Urinary bladder (tissue), 4 donors: Measurements from ENCODE around the gene C2orf49. TPM values are rescaled to one million over a fixed set of nuclear protein-coding genes. Genes with fewer than 3 reads are reported as not detected.

Source experiments
- DNase-seq: peaks from one replicate; pipeline ENCODE4 v3.0.0-alpha.2; 2015; ENCODE audit errors: extremely low spot score
- H3K27ac ChIP-seq: one replicate; pipeline ENCODE4 v1.5.1; 2013; ENCODE audit warnings: low read depth, mild to moderate bottlenecking, moderate library complexity
- H3K36me3 ChIP-seq: one replicate; pipeline ENCODE4 v1.6.1; 2013; ENCODE audit warnings: mild to moderate bottlenecking, moderate library complexity; ENCODE audit not compliant: insufficient read depth
- H3K4me1 ChIP-seq: one replicate; pipeline ENCODE4 v1.6.1; 2013; ENCODE audit warnings: mild to moderate bottlenecking, moderate library complexity; ENCODE audit not compliant: insufficient read depth
- H3K4me3 ChIP-seq: one replicate; pipeline ENCODE4 v1.5.1; 2013; ENCODE audit warnings: low read depth, low read length
- WGBS: extraction: QIAGEN DNeasy Blood & Tissue Kit; methylation state at CpG from one replicate; pipeline ENCODE4 v1.1.7; 2013; 5-methylcytosine and 5-hydroxymethylcytosine counted together
- polyA plus RNA-seq: library from polyadenylated mRNA; stranded (reverse); fragments of 200-250 nt; gene quantifications from one replicate; pipeline ENCODE4 v1.2.3, GENCODE V29; 2013
- total RNA-seq: library from RNA; depleted of rRNA; stranded (reverse); fragments of >200 nt; gene quantifications from one replicate; pipeline ENCODE4 v1.2.3, GENCODE V29; 2014
- donor health status: healthy with polysubstance abuse.
- donor health status: healthy.

The C2orf49 gene
- total and polyA plus RNA-seq, 2 donors, result 16.1 to 28.0 TPM

- Histone ChIP-seq H3K27ac (no peak overlapping the region), H3K4me1 (peaks cover 3% of the 10 kb centered on the region)
Observed at GRCh38 chr2:105376789-105377240, 39.5 kb downstream of the C2orf49 start.

GRCh38 chr2:105377871-105378270 lies 40.5 kb downstream of the C2orf49 start:
- DNase-seq, result no peak
- Histone ChIP-seq H3K36me3 (no peaks in the 10 kb centered on the region), H3K4me1 (peaks cover 3% of the 10 kb centered on the region), H3K4me3 (no peak overlapping the region), H3K27ac (no peak overlapping the region)
- 90% methylated on average over 3 of the region's 3 CpGs for WGBS

More at GRCh38 chr2:105376789-105377240, 39.5 kb downstream of the C2orf49 start:
- Histone ChIP-seq H3K36me3 (no peaks in the 10 kb centered on the region), H3K4me3 (no peak overlapping the region)
- 76% methylated on average over 5 of the region's 5 CpGs for WGBS
- no peak for DNase-seq

- H3K36me3 ChIP-seq, result no peaks in the 10 kb centered on the region
- peaks cover 3% of the 10 kb centered on the region for H3K4me1 ChIP-seq
- DNase-seq, result no peak
- no peak overlapping the region for H3K27ac ChIP-seq
- WGBS, result 84% methylated on average over 12 of the region's 12 CpGs
- no peak overlapping the region for H3K4me3 ChIP-seq
Observed at GRCh38 chr2:105378276-105378840, 41.0 kb downstream of the C2orf49 start.

- Histone ChIP-seq H3K27ac (no peak overlapping the region), H3K36me3 (no peaks in the 10 kb centered on the region), H3K4me3 (no peak overlapping the region), H3K4me1 (peaks cover 3% of the 10 kb centered on the region)
- no peak for DNase-seq
- 89% methylated on average over 4 of the region's 4 CpGs for WGBS
Observed at GRCh38 chr2:105378921-105379383, 41.6 kb downstream of the C2orf49 start.

- WGBS, result 72% methylated on average over 7 of the region's 7 CpGs
- H3K4me3 ChIP-seq, result no peak overlapping the region
- H3K27ac ChIP-seq, result peak overlapping the region; percentile 85
- H3K4me1 ChIP-seq, result peaks cover 1% of the 10 kb centered on the region
- no peaks in the 10 kb centered on the region for H3K36me3 ChIP-seq
- DNase-seq, result no peak
Observed at GRCh38 chr2:105379741-105380186, 42.4 kb downstream of the C2orf49 start.

DNA sequence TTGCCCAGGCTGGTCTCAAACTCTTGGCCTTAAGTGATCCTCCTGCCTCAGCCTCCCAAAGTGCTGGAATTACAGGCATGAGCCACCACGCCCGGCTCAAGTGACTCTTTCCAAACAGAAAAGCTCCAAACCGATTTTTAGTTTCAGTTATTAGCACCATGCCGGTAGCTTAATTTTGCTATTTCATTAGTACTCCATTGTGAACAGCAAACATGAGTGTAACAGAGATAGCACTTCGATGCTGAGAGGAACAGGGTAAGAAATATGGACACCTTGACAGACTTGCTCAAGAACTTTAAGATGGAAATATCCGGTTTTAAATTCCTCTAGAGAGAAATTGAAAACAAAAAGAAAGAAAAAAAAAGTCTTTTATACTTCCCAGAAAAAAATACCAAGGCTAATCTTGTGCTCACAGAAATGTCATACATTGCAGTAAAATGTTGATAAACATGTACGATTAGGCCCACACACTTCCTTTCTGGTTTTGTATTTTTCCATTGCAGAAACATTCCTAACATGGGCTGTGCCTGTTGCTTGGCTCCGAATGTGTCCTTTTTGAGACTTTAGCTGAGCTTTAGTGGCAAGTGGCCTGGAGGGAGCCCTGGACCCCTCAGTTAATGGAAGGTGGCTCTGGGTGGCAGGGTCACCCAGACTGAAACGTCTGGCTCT lies 43.2 kb downstream of the C2orf49 start:
- Histone ChIP-seq H3K36me3 (no peaks in the 10 kb centered on the region), H3K4me1 (peaks cover 1% of the 10 kb centered on the region), H3K27ac (peak overlapping the region; percentile 85), H3K4me3 (no peak overlapping the region)
- DNase-seq, result no peak
- 31% methylated on average over 9 of the region's 9 CpGs for WGBS

- DNase-seq, result no peak
- no peaks in the 10 kb centered on the region for H3K36me3 ChIP-seq
- peak overlapping the region; percentile 77 for H3K27ac ChIP-seq
- H3K4me1 ChIP-seq, result peaks cover 1% of the 10 kb centered on the region
- H3K4me3 ChIP-seq, result no peak overlapping the region
- WGBS, result 58% methylated on average over 14 of the region's 14 CpGs
Observed at GRCh38 chr2:105381101-105381668, 43.8 kb downstream of the C2orf49 start.

- 75% methylated on average over 5 of the region's 5 CpGs for WGBS
- no peak overlapping the region for H3K4me3 ChIP-seq
- H3K36me3 ChIP-seq, result no peaks in the 10 kb centered on the region
- peaks cover 1% of the 10 kb centered on the region for H3K4me1 ChIP-seq
- DNase-seq, result no peak
- peak overlapping the region; percentile 56 for H3K27ac ChIP-seq
Observed at GRCh38 chr2:105382177-105382576, 44.8 kb downstream of the C2orf49 start.

GRCh38 chr2:105383432-105384166 lies 46.3 kb downstream of the C2orf49 start:
- no peak overlapping the region for H3K27ac ChIP-seq
- peaks cover 1% of the 10 kb centered on the region for H3K4me1 ChIP-seq
- WGBS, result 59% methylated on average over 8 of the region's 8 CpGs
- no peak for DNase-seq
- H3K36me3 ChIP-seq, result no peaks in the 10 kb centered on the region
- H3K4me3 ChIP-seq, result no peak overlapping the region

GRCh38 chr2:105384216-105384615 lies 46.9 kb downstream of the C2orf49 start:
- Histone ChIP-seq H3K4me3 (no peak overlapping the region), H3K4me1 (peaks cover 1% of the 10 kb centered on the region), H3K27ac (no peak overlapping the region), H3K36me3 (no peaks in the 10 kb centered on the region)
- no peak for DNase-seq
- 67% methylated on average over 7 of the region's 7 CpGs for WGBS

- no peaks in the 10 kb centered on the region for H3K36me3 ChIP-seq
- WGBS, result 68% methylated on average over 5 of the region's 5 CpGs
- H3K27ac ChIP-seq, result no peak overlapping the region
- no peak overlapping the region for H3K4me3 ChIP-seq
- no peaks in the 10 kb centered on the region for H3K4me1 ChIP-seq
- DNase-seq, result no peak
Observed at GRCh38 chr2:105384861-105385260, 47.5 kb downstream of the C2orf49 start.

GRCh38 chr2:105385731-105386540 lies 48.6 kb downstream of the C2orf49 start:
- DNase-seq, result no peak
- Histone ChIP-seq H3K4me3 (no peak overlapping the region), H3K4me1 (no peaks in the 10 kb centered on the region), H3K36me3 (no peaks in the 10 kb centered on the region), H3K27ac (no peak overlapping the region)
- 93% methylated on average over 20 of the region's 20 CpGs for WGBS

DNA sequence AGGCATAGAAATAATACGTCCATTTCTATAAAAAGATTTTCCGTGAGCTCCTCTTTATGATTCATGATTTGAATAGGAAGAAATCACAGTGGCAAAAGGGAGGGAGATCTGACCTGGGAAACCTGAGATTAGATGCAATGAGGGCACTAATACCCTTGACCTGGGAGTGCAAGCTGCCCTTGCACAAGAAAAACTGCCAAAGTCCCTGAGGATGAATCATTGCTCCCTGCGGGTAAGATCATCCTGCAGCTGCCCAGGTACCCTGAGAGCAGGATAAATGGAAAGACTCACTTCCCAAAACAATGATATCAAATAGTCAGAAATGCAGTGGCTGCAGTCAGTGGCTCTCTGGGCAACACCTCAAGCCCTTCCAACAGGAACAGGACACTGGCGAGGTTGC lies 49.9 kb downstream of the C2orf49 start:
- 87% methylated on average over 4 of the region's 4 CpGs for WGBS
- Histone ChIP-seq H3K27ac (no peak overlapping the region), H3K4me1 (peaks cover 2% of the 10 kb centered on the region), H3K4me3 (no peak overlapping the region), H3K36me3 (no peaks in the 10 kb centered on the region)
- DNase-seq, result no peak
